SK-N-SH (cell line): ENCODE measurements around the gene PLXND1. TPM values are rescaled to one million over a fixed set of nuclear protein-coding genes. Genes with fewer than 3 reads are reported as not detected.

Source experiments
- CTCF ChIA-PET: fragments of 300-600, 350-600 bp; formaldehyde crosslinking; extraction: SDS; loops from one replicate; lab custom pipeline; 2021; lab: Yijun Ruan, JAX
- POLR2A ChIA-PET: fragments of 350-600 bp; sonication (Branson Sonifier 250); formaldehyde crosslinking; extraction: SDS; loops from one replicate; lab custom pipeline; 2020; ENCODE audit warnings: antibody characterized with exemption, inconsistent platforms; lab: Yijun Ruan, JAX
- DNase-seq: peaks from one replicate; pipeline ENCODE4 v3.0.0; 2012
- H2AFZ ChIP-seq: fragments of 200-600 bp; sonication (generic); 2 replicates; pipeline ENCODE4 v1.8.1; 2016; ENCODE audit warnings: antibody characterized with exemption, mild to moderate bottlenecking, low read depth
- H3F3A ChIP-seq: fragments of 200-600 bp; sonication (generic); replicated peaks from 2 replicates; pipeline ENCODE3; 2016; ENCODE audit warnings: antibody characterized with exemption, mild to moderate bottlenecking; ENCODE audit not compliant: insufficient read depth
- H3K27ac ChIP-seq, 2 experiments: fragments of 200-500 bp in 1 of 2; fragments of 200-600 bp in 1 of 2; sonication (Bioruptor generic) in 1 of 2; sonication (generic), shearing (Covaris generic) in 1 of 2; 2 replicates each; pipeline versions ENCODE4 v1.5.1 to v1.6.1; 2014 to 2016; ENCODE audit warnings: low read depth in 2 of 2, inconsistent platforms in 1 of 2, low read length in 1 of 2, mild to moderate bottlenecking in 1 of 2, mixed read lengths in 1 of 2
- H3K27me3 ChIP-seq: fragments of 200-600 bp; sonication (generic), shearing (Covaris generic); 2 replicates; pipeline ENCODE4 v1.6.1; 2016; ENCODE audit warnings: mixed run types; ENCODE audit not compliant: insufficient read depth
- H3K36me3 ChIP-seq, 2 experiments: fragments of 200-500 bp in 1 of 2; fragments of 200-600 bp in 1 of 2; sonication (Bioruptor generic) in 1 of 2; sonication (generic) in 1 of 2; replicated peaks in 1 of 2; 2 replicates each; pipeline versions ENCODE3 to v1.5.1; 2014 to 2016; ENCODE audit warnings: low read length in 1 of 2, mild to moderate bottlenecking in 1 of 2; ENCODE audit not compliant: insufficient read depth in 2 of 2, control insufficient read depth in 1 of 2
- H3K4me1 ChIP-seq, 2 experiments: fragments of 200-500 bp in 1 of 2; fragments of 200-600 bp in 1 of 2; sonication (Bioruptor generic) in 1 of 2; sonication (generic), shearing (Covaris generic) in 1 of 2; 2 replicates each; pipeline versions ENCODE4 v1.5.1 to v1.6.1; 2014 to 2016; ENCODE audit warnings: low read depth in 1 of 2, low read length in 1 of 2, mixed run types in 1 of 2; ENCODE audit not compliant: insufficient read depth in 2 of 2, control insufficient read depth in 1 of 2
- H3K4me2 ChIP-seq: fragments of 200-600 bp; sonication (generic), shearing (Covaris generic); 2 replicates; pipeline ENCODE4 v1.6.1; 2017; ENCODE audit warnings: mixed run types
- H3K4me3 ChIP-seq, 2 experiments: fragments of 200-500 bp in 1 of 2; fragments of 200-600 bp in 1 of 2; sonication (Bioruptor generic) in 1 of 2; sonication (generic), shearing (Covaris generic) in 1 of 2; 2 replicates each; pipeline versions ENCODE4 v1.5.1 to v1.8.1; 2014 to 2016; ENCODE audit warnings: low read depth in 2 of 2, inconsistent platforms in 1 of 2, low read length in 1 of 2, mild to moderate bottlenecking in 1 of 2, mixed read lengths in 1 of 2, moderate library complexity in 1 of 2
- H3K79me2 ChIP-seq: fragments of 200-600 bp; sonication (generic); 2 replicates; pipeline ENCODE4 v1.8.1; 2017; ENCODE audit warnings: mild to moderate bottlenecking; ENCODE audit not compliant: insufficient read depth
- H3K9ac ChIP-seq: fragments of 200-600 bp; sonication (generic); 2 replicates; pipeline ENCODE4 v1.6.1; 2017; ENCODE audit warnings: mixed run types
- H3K9me2 ChIP-seq: fragments of 200-600 bp; sonication (generic); 2 replicates; pipeline ENCODE4 v1.6.1; 2017; ENCODE audit warnings: mixed run types
- H3K9me3 ChIP-seq: fragments of 200-600 bp; sonication (generic); 2 replicates; pipeline ENCODE4 v1.6.1; 2017; ENCODE audit warnings: mixed run types, mild to moderate bottlenecking, moderate library complexity
- H4K20me1 ChIP-seq: fragments of 200-600 bp; sonication (generic); 2 replicates; pipeline ENCODE4 v1.6.1; 2017; ENCODE audit warnings: mild to moderate bottlenecking, mixed run types; ENCODE audit not compliant: insufficient read depth
- CHD2 ChIP-seq: fragments of 150-350 bp; IDR thresholded peaks from 2 replicates; pipeline ENCODE4 v1.6.1; 2018; ENCODE audit warnings: low read length; ENCODE audit not compliant: partially characterized antibody
- ELF1 ChIP-seq: IDR thresholded peaks from 2 replicates; pipeline ENCODE4 v1.4.0; 2012
- EZH2phosphoT487 ChIP-seq: fragments of 200-600 bp; sonication (generic); IDR thresholded peaks from 2 replicates; pipeline ENCODE4 v1.6.1; 2017; ENCODE audit warnings: low read depth, mixed run types, mild to moderate bottlenecking, antibody characterized with exemption, moderate library complexity, borderline replicate concordance
- FOSL2 ChIP-seq: IDR thresholded peaks from 2 replicates; pipeline ENCODE4 v1.4.0; 2012; ENCODE audit warnings: low read depth, mild to moderate bottlenecking, moderate library complexity, borderline replicate concordance
- FOXM1 ChIP-seq: IDR thresholded peaks from 2 replicates; pipeline ENCODE4 v1.4.0; 2012; ENCODE audit warnings: low read depth, mild to moderate bottlenecking
- JUND ChIP-seq: IDR thresholded peaks from 2 replicates; pipeline ENCODE4 v1.4.0; 2012
- MEF2A ChIP-seq: IDR thresholded peaks from 2 replicates; pipeline ENCODE4 v1.4.0; 2012; ENCODE audit warnings: low read depth, borderline replicate concordance
- MXI1 ChIP-seq: IDR thresholded peaks from 2 replicates; pipeline ENCODE4 v1.6.1; 2012; ENCODE audit warnings: mild to moderate bottlenecking, low read depth, low read length, improper control_type of control experiment
- NFIC ChIP-seq: IDR thresholded peaks from 2 replicates; pipeline ENCODE4 v1.4.0; 2012; ENCODE audit warnings: borderline replicate concordance
- NRF1 ChIP-seq: IDR thresholded peaks from 2 replicates; pipeline ENCODE4 v1.6.1; 2012; ENCODE audit warnings: low read depth, mild to moderate bottlenecking, low read length
- SIN3A ChIP-seq: IDR thresholded peaks from 2 replicates; pipeline ENCODE4 v1.6.1; 2012; ENCODE audit warnings: low read depth, mild to moderate bottlenecking, low read length, moderate library complexity, borderline replicate concordance
- SMC3 ChIP-seq: IDR thresholded peaks from 2 replicates; pipeline ENCODE4 v1.6.1; 2012; ENCODE audit warnings: low read depth, low read length, improper control_type of control experiment
- YY1 ChIP-seq: IDR thresholded peaks from 2 replicates; pipeline ENCODE4 v1.4.0; 2012; ENCODE audit warnings: low read depth, mild to moderate bottlenecking
- WGBS: methylation state at CpG from one replicate; pipeline ENCODE4 v1.1.6; 2017; ENCODE audit warnings: low lambda C conversion rate; 5-methylcytosine and 5-hydroxymethylcytosine counted together
- polyA plus RNA-seq, 3 experiments: library from polyadenylated mRNA; depleted of rRNA; stranded (reverse); fragments of >200 nt; gene quantifications; 2 replicates each; pipeline ENCODE4 v1.2.3, GENCODE V29; 2012
- TF ChIP-seq, protein P1 (sequence below): fragments of 150-350 bp; IDR thresholded peaks from 2 replicates; pipeline ENCODE4 v1.6.1; 2017; ENCODE audit warnings: antibody characterized with exemption, low read length, low read depth, borderline replicate concordance
- TF ChIP-seq, protein P2 (sequence below): IDR thresholded peaks from 2 replicates; pipeline ENCODE4 v1.4.0; 2012; ENCODE audit warnings: low read depth
- TF ChIP-seq, protein P3 (sequence below): IDR thresholded peaks from 2 replicates; pipeline ENCODE4 v1.6.1; 2012; ENCODE audit warnings: mild to moderate bottlenecking, low read depth, low read length, moderate library complexity
- TF ChIP-seq, protein P4 (sequence below): IDR thresholded peaks from 2 replicates; pipeline ENCODE4 v1.4.0; 2012; ENCODE audit warnings: low read depth, borderline replicate concordance

PLXND1 gene
- polyA plus RNA-seq, 1 of the 3 experiments (the other 2 are of a cell fraction): 53.5 TPM

DNA sequence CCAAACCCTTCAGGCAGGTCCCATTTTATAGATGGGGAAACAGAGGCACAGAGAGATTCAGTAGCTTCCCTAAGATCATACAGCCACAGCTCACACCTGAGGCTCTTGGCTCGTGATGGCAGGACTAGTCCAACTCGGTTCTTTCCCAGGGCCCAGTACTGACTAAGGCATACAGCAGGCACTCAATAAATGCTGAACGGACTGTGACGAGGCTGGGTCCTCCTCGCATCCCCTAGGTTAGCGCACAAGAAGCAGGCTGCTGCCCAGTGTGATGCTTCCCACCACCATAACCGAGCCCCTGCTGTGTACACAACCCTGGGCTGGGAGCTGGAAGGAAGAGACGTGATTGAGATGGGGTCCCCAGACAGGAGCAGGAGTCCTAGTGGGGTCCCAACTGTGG, 24.9 kb downstream of the PLXND1 start:
- Histone ChIP-seq H3K27me3 (no peaks in the 10 kb centered on the region), H3K36me3 (no peaks in the 10 kb centered on the region), H3K4me1 (peaks cover 0 to 8% of the 10 kb centered on the region in 2 experiments; a peak in 1 of 4 replicates), H3F3A (no peaks in the 10 kb centered on the region), H3K9me2 (no peaks in the 10 kb centered on the region), H3K9ac (no peak overlapping the region), H2AFZ (no peak overlapping the region), H3K79me2 (no peaks in the 10 kb centered on the region), H3K27ac (no peak overlapping the region), H3K9me3 (no peaks in the 10 kb centered on the region), H4K20me1 (no peaks in the 10 kb centered on the region), H3K4me3 (no peak overlapping the region), H3K4me2 (no peak overlapping the region)
- 89% methylated on average over 6 of the region's 8 CpGs for WGBS
- no peak for TF ChIP-seq YY1
- no peak for TF ChIP-seq SIN3A
- ChIA-PET CTCF (interaction anchor here (1.2 to 1.9 kb wide), 4 partner anchors 11 to 91 kb away, joined by 3 to 6 read pairs (median 3); no protein-coding TSS in a partner anchor), POLR2A (no interaction called here)
- no peak for DNase-seq

DNA sequence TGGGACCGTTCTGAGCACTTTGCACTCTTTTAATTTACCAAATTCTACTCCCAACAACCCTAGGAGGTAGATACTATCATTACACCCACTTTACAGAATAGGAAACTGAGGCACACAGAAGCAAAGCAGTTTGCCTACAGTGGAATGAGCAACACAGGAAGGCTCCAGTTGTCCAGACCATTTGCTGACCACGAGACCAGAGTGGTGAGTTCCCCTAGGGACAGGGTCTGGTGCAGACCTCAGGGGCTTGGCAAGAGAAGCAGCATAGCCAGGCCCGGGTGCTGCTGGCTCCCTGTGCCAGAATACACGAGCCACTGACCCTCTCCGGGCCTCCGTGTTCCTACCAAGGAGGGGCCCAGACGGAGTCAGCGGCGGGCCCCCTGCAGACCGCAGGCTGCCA, 26.5 kb downstream of the PLXND1 start:
- Histone ChIP-seq H3K4me1 (peaks cover 0 to 10% of the 10 kb centered on the region in 2 experiments; a peak in 1 of 4 replicates), H3K79me2 (no peaks in the 10 kb centered on the region), H4K20me1 (no peaks in the 10 kb centered on the region), H3K36me3 (no peaks in the 10 kb centered on the region), H3F3A (no peaks in the 10 kb centered on the region), H3K4me3 (no peak overlapping the region), H3K27me3 (no peaks in the 10 kb centered on the region), H3K4me2 (no peak overlapping the region), H3K9me3 (no peaks in the 10 kb centered on the region), H2AFZ (no peak overlapping the region), H3K9ac (no peak overlapping the region), H3K27ac (no peak overlapping the region), H3K9me2 (no peaks in the 10 kb centered on the region)
- POLR2A ChIA-PET: no interaction called here
- 89% methylated on average over 6 of the region's 10 CpGs for WGBS
- CTCF ChIA-PET: interaction anchor here (1.0 kb wide), 1 partner anchor 11 kb away, joined by 3 read pairs; no protein-coding TSS in a partner anchor
- TF ChIP-seq JUND (no peak), SMC3 (no peak), CHD2 (no peak), ELF1 (no peak), NRF1 (no peak), MEF2A (no peak), MXI1 (no peak), FOXM1 (no peak), EZH2phosphoT487 (no peak), FOSL2 (no peak), NFIC (no peak)
- TF ChIP-seq, protein P1, sequence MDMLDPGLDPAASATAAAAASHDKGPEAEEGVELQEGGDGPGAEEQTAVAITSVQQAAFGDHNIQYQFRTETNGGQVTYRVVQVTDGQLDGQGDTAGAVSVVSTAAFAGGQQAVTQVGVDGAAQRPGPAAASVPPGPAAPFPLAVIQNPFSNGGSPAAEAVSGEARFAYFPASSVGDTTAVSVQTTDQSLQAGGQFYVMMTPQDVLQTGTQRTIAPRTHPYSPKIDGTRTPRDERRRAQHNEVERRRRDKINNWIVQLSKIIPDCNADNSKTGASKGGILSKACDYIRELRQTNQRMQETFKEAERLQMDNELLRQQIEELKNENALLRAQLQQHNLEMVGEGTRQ: no peak
- TF ChIP-seq, protein P2, sequence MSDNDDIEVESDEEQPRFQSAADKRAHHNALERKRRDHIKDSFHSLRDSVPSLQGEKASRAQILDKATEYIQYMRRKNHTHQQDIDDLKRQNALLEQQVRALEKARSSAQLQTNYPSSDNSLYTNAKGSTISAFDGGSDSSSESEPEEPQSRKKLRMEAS: no peak
- TF ChIP-seq, protein P3, sequence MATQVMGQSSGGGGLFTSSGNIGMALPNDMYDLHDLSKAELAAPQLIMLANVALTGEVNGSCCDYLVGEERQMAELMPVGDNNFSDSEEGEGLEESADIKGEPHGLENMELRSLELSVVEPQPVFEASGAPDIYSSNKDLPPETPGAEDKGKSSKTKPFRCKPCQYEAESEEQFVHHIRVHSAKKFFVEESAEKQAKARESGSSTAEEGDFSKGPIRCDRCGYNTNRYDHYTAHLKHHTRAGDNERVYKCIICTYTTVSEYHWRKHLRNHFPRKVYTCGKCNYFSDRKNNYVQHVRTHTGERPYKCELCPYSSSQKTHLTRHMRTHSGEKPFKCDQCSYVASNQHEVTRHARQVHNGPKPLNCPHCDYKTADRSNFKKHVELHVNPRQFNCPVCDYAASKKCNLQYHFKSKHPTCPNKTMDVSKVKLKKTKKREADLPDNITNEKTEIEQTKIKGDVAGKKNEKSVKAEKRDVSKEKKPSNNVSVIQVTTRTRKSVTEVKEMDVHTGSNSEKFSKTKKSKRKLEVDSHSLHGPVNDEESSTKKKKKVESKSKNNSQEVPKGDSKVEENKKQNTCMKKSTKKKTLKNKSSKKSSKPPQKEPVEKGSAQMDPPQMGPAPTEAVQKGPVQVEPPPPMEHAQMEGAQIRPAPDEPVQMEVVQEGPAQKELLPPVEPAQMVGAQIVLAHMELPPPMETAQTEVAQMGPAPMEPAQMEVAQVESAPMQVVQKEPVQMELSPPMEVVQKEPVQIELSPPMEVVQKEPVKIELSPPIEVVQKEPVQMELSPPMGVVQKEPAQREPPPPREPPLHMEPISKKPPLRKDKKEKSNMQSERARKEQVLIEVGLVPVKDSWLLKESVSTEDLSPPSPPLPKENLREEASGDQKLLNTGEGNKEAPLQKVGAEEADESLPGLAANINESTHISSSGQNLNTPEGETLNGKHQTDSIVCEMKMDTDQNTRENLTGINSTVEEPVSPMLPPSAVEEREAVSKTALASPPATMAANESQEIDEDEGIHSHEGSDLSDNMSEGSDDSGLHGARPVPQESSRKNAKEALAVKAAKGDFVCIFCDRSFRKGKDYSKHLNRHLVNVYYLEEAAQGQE: no peak
- TF ChIP-seq, protein P4, sequence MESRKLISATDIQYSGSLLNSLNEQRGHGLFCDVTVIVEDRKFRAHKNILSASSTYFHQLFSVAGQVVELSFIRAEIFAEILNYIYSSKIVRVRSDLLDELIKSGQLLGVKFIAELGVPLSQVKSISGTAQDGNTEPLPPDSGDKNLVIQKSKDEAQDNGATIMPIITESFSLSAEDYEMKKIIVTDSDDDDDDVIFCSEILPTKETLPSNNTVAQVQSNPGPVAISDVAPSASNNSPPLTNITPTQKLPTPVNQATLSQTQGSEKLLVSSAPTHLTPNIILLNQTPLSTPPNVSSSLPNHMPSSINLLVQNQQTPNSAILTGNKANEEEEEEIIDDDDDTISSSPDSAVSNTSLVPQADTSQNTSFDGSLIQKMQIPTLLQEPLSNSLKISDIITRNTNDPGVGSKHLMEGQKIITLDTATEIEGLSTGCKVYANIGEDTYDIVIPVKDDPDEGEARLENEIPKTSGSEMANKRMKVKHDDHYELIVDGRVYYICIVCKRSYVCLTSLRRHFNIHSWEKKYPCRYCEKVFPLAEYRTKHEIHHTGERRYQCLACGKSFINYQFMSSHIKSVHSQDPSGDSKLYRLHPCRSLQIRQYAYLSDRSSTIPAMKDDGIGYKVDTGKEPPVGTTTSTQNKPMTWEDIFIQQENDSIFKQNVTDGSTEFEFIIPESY: no peak
- DNase-seq: no peak
